GM10248 (cell line): ENCODE measurements around the gene PLIN1.

Experiments used
- CTCF ChIA-PET: fragments of 300-600 bp; sonication (Branson Sonifier 250); formaldehyde crosslinking; extraction: SDS; loops from one replicate; lab custom pipeline; 2021; ENCODE audit warnings: antibody characterized with exemption; lab: Yijun Ruan, JAX
- POLR2A ChIA-PET: fragments of 350-650 bp; sonication (Branson Sonifier 250); formaldehyde crosslinking; extraction: SDS; loops from one replicate; lab custom pipeline; 2020; ENCODE audit warnings: antibody characterized with exemption; lab: Yijun Ruan, JAX
- DNase-seq: peaks from one replicate; pipeline ENCODE4 v3.0.0; 2012; ENCODE audit errors: extremely low spot score
- TF ChIP-seq, protein P1 (sequence below): IDR thresholded peaks from 2 replicates; pipeline ENCODE4 v1.5.1; 2012; ENCODE audit warnings: mild to moderate bottlenecking, low read depth; ENCODE audit errors: extremely low read depth, missing control alignments, control extremely low read depth

The PLIN1 gene

GRCh38 chr15:89628806-89629715, 50.1 kb downstream of the PLIN1 start:
- ChIA-PET CTCF (interaction anchor here (1.2 to 2.8 kb wide), 4 partner anchors 9 to 19 kb away, joined by 3 to 13 read pairs (median 4); no protein-coding TSS in a partner anchor), POLR2A (no interaction called here)
- TF ChIP-seq, protein P1, sequence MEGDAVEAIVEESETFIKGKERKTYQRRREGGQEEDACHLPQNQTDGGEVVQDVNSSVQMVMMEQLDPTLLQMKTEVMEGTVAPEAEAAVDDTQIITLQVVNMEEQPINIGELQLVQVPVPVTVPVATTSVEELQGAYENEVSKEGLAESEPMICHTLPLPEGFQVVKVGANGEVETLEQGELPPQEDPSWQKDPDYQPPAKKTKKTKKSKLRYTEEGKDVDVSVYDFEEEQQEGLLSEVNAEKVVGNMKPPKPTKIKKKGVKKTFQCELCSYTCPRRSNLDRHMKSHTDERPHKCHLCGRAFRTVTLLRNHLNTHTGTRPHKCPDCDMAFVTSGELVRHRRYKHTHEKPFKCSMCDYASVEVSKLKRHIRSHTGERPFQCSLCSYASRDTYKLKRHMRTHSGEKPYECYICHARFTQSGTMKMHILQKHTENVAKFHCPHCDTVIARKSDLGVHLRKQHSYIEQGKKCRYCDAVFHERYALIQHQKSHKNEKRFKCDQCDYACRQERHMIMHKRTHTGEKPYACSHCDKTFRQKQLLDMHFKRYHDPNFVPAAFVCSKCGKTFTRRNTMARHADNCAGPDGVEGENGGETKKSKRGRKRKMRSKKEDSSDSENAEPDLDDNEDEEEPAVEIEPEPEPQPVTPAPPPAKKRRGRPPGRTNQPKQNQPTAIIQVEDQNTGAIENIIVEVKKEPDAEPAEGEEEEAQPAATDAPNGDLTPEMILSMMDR: no peak
- DNase-seq: peak; percentile 11

- POLR2A ChIA-PET: no interaction called here
- peak; percentile 14 for DNase-seq
- TF ChIP-seq, protein P1: no peak
- CTCF ChIA-PET: interaction anchor here (1.2 to 2.8 kb wide), 4 partner anchors 8 to 18 kb away, joined by 3 to 13 read pairs (median 4); no protein-coding TSS in a partner anchor
These were observed 50.9 kb downstream of the PLIN1 start for GRCh38 chr15:89628301-89628700.

- peak; percentile 11 for DNase-seq
- ChIA-PET POLR2A (no interaction called here), CTCF (interaction anchor here (1.2 to 2.8 kb wide), 2 partner anchors 11 to 19 kb away, joined by 4 to 13 read pairs; no protein-coding TSS in a partner anchor)
- TF ChIP-seq, protein P1: no peak
These were observed 51.8 kb downstream of the PLIN1 start for GRCh38 chr15:89627256-89627970.

- ChIA-PET POLR2A (no interaction called here), CTCF (interaction anchor here (1.0 kb wide), 2 partner anchors 22 to 37 kb away, joined by 3 to 4 read pairs; no protein-coding TSS in a partner anchor)
- DNase-seq: no peak
- TF ChIP-seq, protein P1: no peak
These were observed 53.5 kb downstream of the PLIN1 start for GRCh38 chr15:89625716-89626115.

GRCh38 chr15:89623165-89623564, 56.0 kb downstream of the PLIN1 start:
- ChIA-PET POLR2A (no interaction called here), CTCF (no interaction called here)
- TF ChIP-seq, protein P1: no peak
- DNase-seq: no peak

- no peak for DNase-seq
- TF ChIP-seq, protein P1: no peak
- ChIA-PET CTCF (no interaction called here), POLR2A (no interaction called here)
These were observed 57.6 kb downstream of the PLIN1 start for GRCh38 chr15:89621547-89621946.
